Lower leg skin (tissue), 3 donors: Measurements from ENCODE around the gene RALGDS.

Experiments
- CTCF ChIP-seq, 3 donors: fragments of 450-650 bp; IDR thresholded peaks; one replicate each; pipeline ENCODE4 v1.5.1; 2016; ENCODE audit warnings: antibody characterized with exemption in 3 of 3, mild to moderate bottlenecking in 3 of 3, moderate library complexity in 2 of 3
- POLR2A ChIP-seq, 2 donors: fragments of 450-650 bp; IDR thresholded peaks; one replicate each; pipeline ENCODE4 v1.6.1; 2016 to 2017; ENCODE audit warnings: antibody characterized with exemption in 2 of 2, mild to moderate bottlenecking in 1 of 2, moderate library complexity in 1 of 2

GRCh38 chr9:133155156-133155555 lies 34.1 kb upstream of the RALGDS start:
- no peak for TF ChIP-seq CTCF (IDR thresholded peaks at IDR 0.05)
- no peak for TF ChIP-seq POLR2A (IDR thresholded peaks at IDR 0.05)
